Endothelial cell of umbilical vein (primary cell): Measurements from ENCODE around the gene FOXRED2. TPM values are rescaled to one million over a fixed set of nuclear protein-coding genes. Genes with fewer than 3 reads are reported as not detected.

Source experiments
- BruUV-seq: library from RNA; stranded (reverse); fragments of 400-500 nt; replicated peaks from 2 replicates; lab custom pipeline; 2021; lab: Mats Ljungman, UMichigan
- CTCF ChIA-PET: fragments of 300-600, 350-600 bp; sonication (Branson Sonifier 250); formaldehyde crosslinking; loops from one replicate; lab custom pipeline; 2021; ENCODE audit warnings: antibody characterized with exemption, inconsistent platforms; lab: Charles Lee
- POLR2A ChIA-PET: fragments of 300-600, 350-600 bp; sonication (Branson Sonifier 250); formaldehyde crosslinking; loops from one replicate; lab custom pipeline; 2021; ENCODE audit warnings: antibody characterized with exemption, inconsistent platforms; lab: Charles Lee
- DNase-seq: peaks from one replicate; pipeline ENCODE4 v3.0.0-alpha.2; 2011; ENCODE audit warnings: low read depth, low spot score
- FAIRE-seq: peaks from 2 replicates; lab custom pipeline; 2011; peaks lifted over from hg19 to GRCh38; lab: Jason Lieb, UNC
- H2AFZ ChIP-seq: 2 replicates; pipeline ENCODE4 v1.6.0; 2012; ENCODE audit warnings: low read depth, low read length, control low read depth, inconsistent platforms
- H3K27ac ChIP-seq: 2 replicates; pipeline ENCODE4 v1.5.1; 2011; ENCODE audit warnings: low read depth, mild to moderate bottlenecking, control low read depth, low read length, moderate library complexity; ENCODE audit not compliant: insufficient read depth
- H3K27me3 ChIP-seq, 2 experiments: 2 replicates each; pipeline versions ENCODE4 v1.6.0 to v1.6.1; 2011; ENCODE audit warnings: low read length in 2 of 2, mixed read lengths in 1 of 2; ENCODE audit not compliant: control insufficient read depth in 2 of 2, insufficient read depth in 2 of 2
- H3K36me3 ChIP-seq, 2 experiments: 2 replicates in 1 of 2; 3 replicates in 1 of 2; pipeline ENCODE4 v1.5.1; 2011; ENCODE audit warnings: low read length in 2 of 2, mild to moderate bottlenecking in 1 of 2, moderate library complexity in 1 of 2; ENCODE audit not compliant: control insufficient read depth in 2 of 2, insufficient read depth in 2 of 2; ENCODE audit errors: extremely low read depth in 1 of 2
- H3K4me1 ChIP-seq: 3 replicates; pipeline ENCODE4 v1.5.1; 2011; ENCODE audit warnings: mild to moderate bottlenecking, low read length; ENCODE audit not compliant: control insufficient read depth, insufficient read depth; ENCODE audit errors: extremely low read depth
- H3K4me2 ChIP-seq: 2 replicates; pipeline ENCODE4 v1.6.1; 2011; ENCODE audit warnings: low read length, control low read depth, mixed read lengths; ENCODE audit not compliant: insufficient read depth
- H3K4me3 ChIP-seq, 3 experiments: fragments of 200-600 bp in 1 of 3; sonication (generic), shearing (Covaris generic) in 1 of 3; replicated peaks in 1 of 3; 2 replicates each; pipeline ENCODE4 v1.5.1; 2011 to 2016; ENCODE audit warnings: control low read depth in 3 of 3, low read length in 3 of 3, mild to moderate bottlenecking in 2 of 3, inconsistent platforms in 1 of 3, low read depth in 1 of 3, moderate library complexity in 1 of 3; ENCODE audit not compliant: insufficient read depth in 1 of 3
- H3K79me2 ChIP-seq: 2 replicates; pipeline ENCODE4 v1.6.0; 2012; ENCODE audit warnings: low read length, inconsistent platforms; ENCODE audit not compliant: control insufficient read depth, insufficient read depth
- H3K9ac ChIP-seq: replicated peaks from 2 replicates; pipeline ENCODE3; 2011; ENCODE audit warnings: low read length, control low read depth; ENCODE audit not compliant: insufficient read depth; ENCODE audit errors: extremely low read depth
- H3K9me1 ChIP-seq: replicated peaks from 3 replicates; pipeline ENCODE4 v1.6.0; 2011; ENCODE audit warnings: mild to moderate bottlenecking, low read length; ENCODE audit not compliant: control insufficient read depth, insufficient read depth; ENCODE audit errors: extremely low read depth
- H3K9me3 ChIP-seq: replicated peaks from 2 replicates; pipeline ENCODE4 v1.5.1; 2012; ENCODE audit warnings: low read length, inconsistent platforms; ENCODE audit not compliant: control insufficient read depth, insufficient read depth
- H4K20me1 ChIP-seq: replicated peaks from 2 replicates; pipeline ENCODE3; 2011; ENCODE audit warnings: mild to moderate bottlenecking, low read length; ENCODE audit not compliant: control insufficient read depth, insufficient read depth; ENCODE audit errors: extremely low read depth
- CTCF ChIP-seq, 2 donors: IDR thresholded peaks; 1 replicate in 1 of 2; 2 replicates in 1 of 2; pipeline ENCODE4 v1.5.1; 2011; ENCODE audit warnings: low read length in 2 of 2, mild to moderate bottlenecking in 2 of 2, moderate library complexity in 2 of 2, control low read depth in 1 of 2, inconsistent platforms in 1 of 2, low read depth in 1 of 2; ENCODE audit not compliant: insufficient read depth in 1 of 2; ENCODE audit errors: extremely low read depth in 1 of 2
- EZH2 ChIP-seq: IDR thresholded peaks from 2 replicates; pipeline ENCODE4 v1.6.1; 2012; ENCODE audit warnings: borderline replicate concordance, low read depth, mild to moderate bottlenecking, moderate library complexity, low read length, inconsistent platforms; ENCODE audit not compliant: severe bottlenecking
- FOS ChIP-seq: IDR thresholded peaks from 2 replicates; pipeline ENCODE4 v1.6.1; 2011; ENCODE audit warnings: mild to moderate bottlenecking, low read length, moderate library complexity, borderline replicate concordance; ENCODE audit not compliant: insufficient read depth
- MAX ChIP-seq: IDR thresholded peaks from 2 replicates; pipeline ENCODE4 v1.6.1; 2011; ENCODE audit not compliant: insufficient read depth, insufficient read length
- MYC ChIP-seq: IDR thresholded peaks from one replicate; pipeline ENCODE4 v1.6.1; 2011; ENCODE audit warnings: mild to moderate bottlenecking, low read depth, low read length
- POLR2A ChIP-seq: IDR thresholded peaks from 2 replicates; pipeline ENCODE4 v1.6.1; 2012; ENCODE audit warnings: low read depth, mild to moderate bottlenecking, control low read depth, low read length
- POLR2AphosphoS5 ChIP-seq: IDR thresholded peaks from 2 replicates; pipeline ENCODE4 v1.6.1; 2012; ENCODE audit warnings: low read depth, mild to moderate bottlenecking, control low read depth, low read length, moderate library complexity; ENCODE audit not compliant: insufficient read depth
- dilution Hi-C: fragments of 300-500 bp; cut with MboI; formaldehyde crosslinking; loops from one replicate; pipeline ENCODE4 v1.15.0; 2019; ENCODE audit warnings: low sequenced_read_pairs; ENCODE audit not compliant: extremely low pct_ligation_motif_present
- intact Hi-C: fragments of 100-400 bp; cut with micrococcal nuclease; formaldehyde crosslinking; loops from one replicate; pipeline ENCODE4 v1.10.0; 2022
- polyA plus RNA-seq, 4 experiments: library from polyadenylated mRNA; depleted of rRNA in 3 of 4; stranded (reverse) in 3 of 4; unstranded in 1 of 4; fragments of >200 nt; gene quantifications; 2 replicates each; pipeline versions ENCODE4 v1.2.1 to v1.2.3, GENCODE V29; 2011 to 2012; ENCODE audit warnings: missing spikeins in 1 of 4
- total RNA-seq: library from RNA; stranded (reverse); gene quantifications from 2 replicates; pipeline ENCODE4 v1.2.3, GENCODE V29; 2021

The FOXRED2 gene
- total and polyA plus RNA-seq, 2 donors (not counting 3 experiments of a cell fraction or from before 2014, with no cell fraction given) = 8.4 to 20.4 TPM

GRCh38 chr22:36463783-36464184 is 43.1 kb downstream of the FOXRED2 start:
- Histone ChIP-seq H3K27me3 (no peaks in the 10 kb centered on the region), H3K27ac (peak overlapping the region; percentile 91), H3K36me3 (no peaks in the 10 kb centered on the region), H4K20me1 (no peaks in the 10 kb centered on the region), H3K4me3 (no peak overlapping the region), H3K9me3 (no peaks in the 10 kb centered on the region), H3K79me2 (no peaks in the 10 kb centered on the region), H3K4me1 (peaks cover 65% of the 10 kb centered on the region), H2AFZ (peak overlapping the region; percentile 30), H3K4me2 (no peak overlapping the region), H3K9ac (peak overlapping the region; percentile 80), H3K9me1 (no peaks in the 10 kb centered on the region)
- dilution Hi-C loops (no loop called here), intact Hi-C loops (loop anchor here (2.0 kb wide), 1 partner anchor 13 kb away; no protein-coding TSS in a partner anchor)
- BruUV-seq = no TSS peak
- POLR2A ChIA-PET = interaction anchor here (0.7 to 2.2 kb wide), 5 partner anchors 65 to 135 kb away, joined by 4 to 7 read pairs (median 5); partner anchors contain the start of gene MYH9
- TF ChIP-seq MAX (no peak), FOS (no peak), POLR2AphosphoS5 (peak; percentile 66), EZH2 (no peak), POLR2A (peak; percentile 26), MYC (no peak), CTCF (IDR thresholded peaks at IDR 0.05; ENCODE audit: extremely low read depth in 1 of 2, insufficient read depth in 1 of 2, low read depth in 1 of 2, low read length in 2 of 2) (no peak)
- peak; percentile 96 for FAIRE-seq
- CTCF ChIA-PET = interaction anchor here (0.8 to 1.2 kb wide), 2 partner anchors 68 to 76 kb away, joined by 4 read pairs; partner anchors contain the start of gene MYH9
- peak; percentile 94 for DNase-seq
